ENCODE measurements around the gene DOK6. TPM values are rescaled to one million over a fixed set of nuclear protein-coding genes. Genes with fewer than 3 reads are reported as not detected.

The DOK6 gene
- total and polyA plus RNA-seq, 2 donors (not counting 3 experiments of a cell fraction or from before 2014, with no cell fraction given), result under 0.01 TPM; not detected in 1

- no peak overlapping the region for H3K9ac ChIP-seq (replicated peaks; ENCODE audit: extremely low read depth, insufficient read depth, low read length)
- H3K4me3 ChIP-seq (replicated peaks in 1 of 3; ENCODE audit: insufficient read depth in 1 of 3, low read depth in 1 of 3, low read length in 3 of 3), result peak overlapping the region in 1 of 3 experiments; percentile 5
- no peak overlapping the region for H3K27ac ChIP-seq (ENCODE audit: insufficient read depth, low read depth, low read length)
- H3K4me1 ChIP-seq (ENCODE audit: control insufficient read depth, extremely low read depth, insufficient read depth, low read length), result no peaks in the 10 kb centered on the region
- POLR2A ChIA-PET, result no interaction called here
- no peaks in the 10 kb centered on the region for H3K9me1 ChIP-seq (replicated peaks; ENCODE audit: control insufficient read depth, extremely low read depth, insufficient read depth, low read length)
- peak overlapping the region; percentile 67 for H2AFZ ChIP-seq (ENCODE audit: low read depth, low read length)
- FAIRE-seq (no peak), DNase-seq (ENCODE audit: low read depth, low spot score) (no peak)
- H3K36me3 ChIP-seq (ENCODE audit: control insufficient read depth in 2 of 2, extremely low read depth in 1 of 2, insufficient read depth in 2 of 2, low read length in 2 of 2), result no peaks in the 10 kb centered on the region
- H3K4me2 ChIP-seq (ENCODE audit: insufficient read depth, low read length), result peak overlapping the region; percentile 41
- no peaks in the 10 kb centered on the region for H4K20me1 ChIP-seq (replicated peaks; ENCODE audit: control insufficient read depth, extremely low read depth, insufficient read depth, low read length)
- H3K79me2 ChIP-seq (ENCODE audit: control insufficient read depth, insufficient read depth, low read length), result no peaks in the 10 kb centered on the region
- intact Hi-C loops (cut with micrococcal nuclease), result no loop called here
- TF ChIP-seq GATA2 (IDR thresholded peaks at IDR 0.05; ENCODE audit: insufficient read depth, insufficient read length, low read depth, low read length), result no peak
- no peak for TF ChIP-seq JUN (IDR thresholded peaks at IDR 0.05; ENCODE audit: borderline replicate concordance, insufficient read depth, insufficient read length, low read depth)
- TF ChIP-seq FOS (IDR thresholded peaks at IDR 0.05; ENCODE audit: borderline replicate concordance, insufficient read depth, low read length), result no peak
- no peak for TF ChIP-seq POLR2AphosphoS5 (IDR thresholded peaks at IDR 0.05; ENCODE audit: insufficient read depth, low read depth, low read length)
- TF ChIP-seq POLR2A (IDR thresholded peaks at IDR 0.05; ENCODE audit: low read depth, low read length), result no peak
- no peak for TF ChIP-seq MYC (IDR thresholded peaks at IDR 0.05; ENCODE audit: low read depth, low read length)
- TF ChIP-seq MAX (IDR thresholded peaks at IDR 0.05; ENCODE audit: insufficient read depth, insufficient read length), result no peak
- TF ChIP-seq CTCF (IDR thresholded peaks at IDR 0.05; ENCODE audit: extremely low read depth in 1 of 2, insufficient read depth in 1 of 2, low read depth in 1 of 2, low read length in 2 of 2), result no peak
- TF ChIP-seq EZH2 (IDR thresholded peaks at IDR 0.05; ENCODE audit: borderline replicate concordance, low read depth, low read length, severe bottlenecking), result no peak
- dilution Hi-C loops (cut with MboI; ENCODE audit: extremely low pct_ligation_motif_present, low sequenced_read_pairs), result no loop called here
- peaks cover 27 to 52% of the 10 kb centered on the region in 2 experiments for H3K27me3 ChIP-seq (ENCODE audit: control insufficient read depth in 2 of 2, insufficient read depth in 2 of 2, low read length in 2 of 2)
- H3K9me3 ChIP-seq (replicated peaks; ENCODE audit: control insufficient read depth, insufficient read depth, low read length), result no peaks in the 10 kb centered on the region
- CTCF ChIA-PET, result no interaction called here
- no TSS peak for BruUV-seq (replicated peaks)
These were observed 213 bp downstream of the DOK6 start for GRCh38 chr18:69400976-69401225.

All from endothelial cell of umbilical vein (primary cell).